ENCODE data around the gene PHLDA2.

PHLDA2 gene

GRCh38 chr11:2929531-2929949 lies 320 bp upstream of the PHLDA2 start:
- no peak for TF ChIP-seq CTCF (IDR thresholded peaks at IDR 0.05)

GRCh38 chr11:2927851-2928604 lies 1.2 kb downstream of the PHLDA2 start:
- TF ChIP-seq CTCF (IDR thresholded peaks at IDR 0.05) = no peak

GRCh38 chr11:2927121-2927800 lies 2.0 kb downstream of the PHLDA2 start:
- no peak for TF ChIP-seq CTCF (IDR thresholded peaks at IDR 0.05)

GRCh38 chr11:2926611-2927051 lies 2.6 kb downstream of the PHLDA2 start:
- no peak for TF ChIP-seq CTCF (IDR thresholded peaks at IDR 0.05)

GRCh38 chr11:2924821-2925675 lies 4.2 kb downstream of the PHLDA2 start:
- no peak for TF ChIP-seq CTCF (IDR thresholded peaks at IDR 0.05)

GRCh38 chr11:2924381-2924780 lies 4.8 kb downstream of the PHLDA2 start:
- TF ChIP-seq CTCF (IDR thresholded peaks at IDR 0.05) = no peak
